ENCODE measurements around the gene CXCR6.

DNA sequence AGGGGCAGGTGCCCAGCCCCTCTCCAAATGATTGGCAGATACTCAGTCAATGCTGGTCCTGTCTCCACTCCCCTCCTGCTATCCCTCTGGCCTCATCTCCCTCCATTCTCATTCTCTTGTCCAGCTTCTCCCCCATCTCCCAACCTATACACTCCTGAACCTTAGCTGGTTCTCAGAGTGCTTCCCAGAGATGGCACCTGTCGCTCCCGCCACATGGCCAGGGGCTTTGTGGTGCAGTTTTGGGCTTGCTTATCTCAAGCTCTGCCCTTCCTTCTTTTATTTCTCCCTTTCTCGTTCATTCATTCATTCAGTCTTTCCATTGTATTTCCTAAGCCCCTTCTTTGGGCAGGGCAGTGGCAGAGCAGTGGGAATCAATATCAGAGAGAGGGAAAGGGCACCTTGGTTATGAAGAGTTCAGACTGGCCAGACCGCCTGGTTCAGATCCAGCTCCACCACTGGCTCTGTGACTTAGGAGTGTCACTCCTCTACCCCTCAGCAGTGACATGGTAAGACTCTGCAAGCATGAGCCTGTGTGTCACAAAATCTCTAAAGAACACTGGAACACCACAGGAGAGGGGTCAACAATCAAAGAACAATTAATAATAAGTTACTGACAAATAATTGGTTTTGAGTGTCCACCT lies 20.2 kb upstream of the CXCR6 start:
- TF ChIP-seq EZH2 (IDR thresholded peaks at IDR 0.05) (no peak), EZH2phosphoT487 (IDR thresholded peaks at IDR 0.05) (no peak)
- TF ChIP-seq, protein P1, sequence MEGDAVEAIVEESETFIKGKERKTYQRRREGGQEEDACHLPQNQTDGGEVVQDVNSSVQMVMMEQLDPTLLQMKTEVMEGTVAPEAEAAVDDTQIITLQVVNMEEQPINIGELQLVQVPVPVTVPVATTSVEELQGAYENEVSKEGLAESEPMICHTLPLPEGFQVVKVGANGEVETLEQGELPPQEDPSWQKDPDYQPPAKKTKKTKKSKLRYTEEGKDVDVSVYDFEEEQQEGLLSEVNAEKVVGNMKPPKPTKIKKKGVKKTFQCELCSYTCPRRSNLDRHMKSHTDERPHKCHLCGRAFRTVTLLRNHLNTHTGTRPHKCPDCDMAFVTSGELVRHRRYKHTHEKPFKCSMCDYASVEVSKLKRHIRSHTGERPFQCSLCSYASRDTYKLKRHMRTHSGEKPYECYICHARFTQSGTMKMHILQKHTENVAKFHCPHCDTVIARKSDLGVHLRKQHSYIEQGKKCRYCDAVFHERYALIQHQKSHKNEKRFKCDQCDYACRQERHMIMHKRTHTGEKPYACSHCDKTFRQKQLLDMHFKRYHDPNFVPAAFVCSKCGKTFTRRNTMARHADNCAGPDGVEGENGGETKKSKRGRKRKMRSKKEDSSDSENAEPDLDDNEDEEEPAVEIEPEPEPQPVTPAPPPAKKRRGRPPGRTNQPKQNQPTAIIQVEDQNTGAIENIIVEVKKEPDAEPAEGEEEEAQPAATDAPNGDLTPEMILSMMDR (IDR thresholded peaks at IDR 0.05), result no peak
